NCI-H748 (cell line): Measurements from ENCODE around the gene NAA10.

ENCODE experiments used
- DNase-seq: peaks from one replicate; lab custom pipeline; 2025; ENCODE audit not compliant: unreplicated experiment; lab: John Stamatoyannopoulos, UW

Gene NAA10

DNA sequence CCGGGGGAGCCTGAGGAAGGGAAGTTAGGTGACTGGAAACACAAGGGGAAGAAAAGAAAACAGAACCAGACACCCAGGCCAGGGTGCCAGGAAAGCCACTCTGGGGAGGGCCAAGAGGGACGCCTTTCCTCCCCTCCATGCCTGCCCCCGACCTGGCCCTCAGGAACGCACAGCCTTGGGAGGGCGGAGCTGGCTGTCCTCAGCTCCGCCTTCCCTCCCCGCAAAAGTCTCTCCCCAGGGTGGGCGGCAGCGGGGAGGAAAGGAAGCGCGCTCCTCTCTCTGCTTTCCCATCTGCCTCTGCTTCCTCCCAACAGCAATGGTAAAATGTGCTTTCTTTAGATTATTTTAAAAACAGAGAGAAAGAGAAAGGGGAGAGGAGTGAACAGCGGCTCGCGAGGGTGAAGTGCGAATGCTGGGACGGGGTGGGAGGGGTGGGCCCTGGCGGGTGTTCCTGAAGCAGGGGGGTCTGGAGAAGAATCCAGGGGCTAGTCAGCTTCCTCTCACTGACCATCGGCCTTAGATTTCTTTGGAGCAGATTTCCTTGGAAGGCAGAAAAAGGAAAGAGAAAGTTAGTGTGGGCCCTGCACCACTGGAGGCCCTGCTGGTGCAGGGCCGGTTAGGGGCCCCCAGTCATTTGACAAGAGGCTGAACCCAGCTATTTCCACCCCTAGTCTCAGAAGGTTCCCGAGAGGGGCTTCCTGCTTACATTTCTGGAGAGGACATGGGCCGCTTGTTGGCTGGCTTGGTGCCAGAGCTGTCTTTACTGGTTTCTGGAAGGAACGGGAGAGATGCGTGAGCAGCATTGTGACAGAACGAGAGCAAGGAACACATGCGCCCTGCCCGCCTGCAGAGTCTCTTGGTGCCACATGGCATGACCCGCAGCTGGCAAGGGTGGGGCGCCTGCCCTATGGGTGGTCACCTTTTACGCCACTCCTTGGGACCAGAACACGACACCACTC lies 14.3 kb upstream of the NAA10 start:
- no peak for DNase-seq

DNA sequence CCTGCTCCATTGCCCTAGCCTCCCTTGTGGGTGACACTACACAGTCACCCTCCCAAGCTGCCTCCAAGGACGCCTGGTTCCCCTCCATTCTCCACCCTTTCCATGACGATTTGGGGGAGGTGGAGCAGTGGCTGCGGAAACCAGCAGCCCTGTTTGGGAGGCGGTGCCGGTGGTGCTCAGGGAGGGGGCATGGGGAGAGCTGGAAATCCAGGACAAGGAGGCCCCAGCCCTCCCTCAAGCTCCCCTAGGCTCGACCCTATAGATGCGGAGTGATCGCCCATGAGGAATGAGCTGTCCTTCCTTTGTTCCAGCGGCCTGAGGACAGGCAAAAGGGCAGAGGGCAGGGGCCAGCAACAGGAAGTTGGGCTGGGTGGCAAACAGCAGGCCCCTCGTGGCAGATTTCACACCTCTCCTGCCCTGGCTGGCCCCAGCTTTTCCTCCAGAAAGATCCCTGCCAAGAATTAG lies 13.2 kb upstream of the NAA10 start:
- no peak for DNase-seq

DNA sequence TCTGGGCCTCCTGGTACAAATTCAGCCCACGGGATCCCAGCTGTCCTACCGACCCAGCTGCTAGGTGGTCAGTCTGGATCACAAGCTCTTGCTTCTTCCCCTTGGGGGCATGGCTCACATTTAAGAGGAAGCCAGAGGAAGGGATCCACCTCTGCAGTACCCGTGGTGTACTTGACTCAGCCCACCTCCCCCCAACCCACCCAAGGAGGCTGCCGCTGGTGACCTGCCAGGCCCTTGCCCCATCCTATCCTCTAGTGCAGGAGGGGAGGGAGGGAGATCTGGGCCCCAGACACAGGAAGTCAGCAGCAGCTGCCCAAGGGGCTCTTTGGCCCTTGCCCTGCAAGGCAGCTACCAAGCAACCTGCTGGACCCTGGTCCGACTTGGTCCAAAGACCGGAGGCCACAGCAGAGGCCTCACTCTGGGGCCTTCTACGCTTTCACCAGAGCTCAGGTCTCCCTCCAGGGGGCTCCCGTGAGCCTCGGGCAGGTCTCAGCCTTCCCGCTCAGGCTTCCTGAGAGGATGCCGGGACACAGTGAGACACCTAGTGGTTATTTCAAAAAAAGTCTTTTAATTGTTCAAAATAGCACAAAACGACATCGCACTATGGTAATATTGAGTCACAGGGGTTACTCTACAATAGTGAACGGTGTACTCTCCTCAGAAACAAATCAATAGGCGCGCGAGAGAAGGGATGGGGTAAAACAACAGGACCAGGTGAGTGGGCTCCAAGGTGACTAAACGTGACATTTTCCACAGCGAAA lies 12.4 kb upstream of the NAA10 start:
- peak; percentile 80 for DNase-seq

GRCh38 chrX:153945956-153946943 lies 11.4 kb upstream of the NAA10 start:
- DNase-seq: no peak

DNA sequence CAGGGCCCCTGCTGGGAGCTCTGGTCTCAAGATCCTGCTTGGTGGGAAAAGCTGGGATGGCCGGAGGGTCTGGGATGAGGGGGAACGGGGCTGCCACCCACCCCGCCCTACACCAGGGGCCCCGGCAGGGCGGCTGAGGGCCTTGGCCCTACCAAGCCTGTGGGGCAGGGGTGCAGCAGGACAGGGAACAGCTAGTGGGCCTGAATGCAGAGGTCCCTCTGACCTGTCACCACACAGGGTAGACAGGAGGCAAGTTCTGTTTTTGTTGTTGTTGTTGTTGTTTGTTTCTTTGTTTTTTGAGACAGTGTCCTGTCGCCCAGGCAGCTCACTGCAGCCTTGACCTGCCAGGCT lies 9.9 kb upstream of the NAA10 start:
- DNase-seq: no peak

GRCh38 chrX:153944140-153944799 lies 9.4 kb upstream of the NAA10 start, which contains the start of gene RENBP:
RENBP (minus strand) TSS chrX:153944643; CDS start chrX:153944610, 33 bp downstream.
- peak; percentile 17 for DNase-seq

GRCh38 chrX:153941336-153942252 lies 6.8 kb upstream of the NAA10 start:
- DNase-seq: no peak

DNA sequence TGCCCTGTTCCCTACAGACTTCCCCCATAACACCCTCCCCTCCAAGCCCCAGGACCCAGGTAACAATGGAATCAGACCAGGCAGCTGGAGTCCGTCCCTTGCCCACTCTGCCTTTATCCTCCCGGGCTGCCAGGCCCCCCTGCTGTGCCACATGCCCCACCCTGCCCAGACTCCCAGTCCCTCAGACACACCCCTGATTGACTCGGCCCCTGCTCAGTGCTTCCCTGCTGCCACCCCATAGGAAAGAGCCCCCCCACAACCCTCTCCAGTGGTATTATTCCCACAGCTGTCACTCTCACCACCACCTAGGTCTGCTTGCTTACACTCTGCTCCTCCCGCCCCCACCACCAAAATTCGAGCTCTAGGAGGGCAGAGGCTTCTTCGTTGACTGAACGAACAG lies 4.7 kb upstream of the NAA10 start:
- DNase-seq: no peak

DNA sequence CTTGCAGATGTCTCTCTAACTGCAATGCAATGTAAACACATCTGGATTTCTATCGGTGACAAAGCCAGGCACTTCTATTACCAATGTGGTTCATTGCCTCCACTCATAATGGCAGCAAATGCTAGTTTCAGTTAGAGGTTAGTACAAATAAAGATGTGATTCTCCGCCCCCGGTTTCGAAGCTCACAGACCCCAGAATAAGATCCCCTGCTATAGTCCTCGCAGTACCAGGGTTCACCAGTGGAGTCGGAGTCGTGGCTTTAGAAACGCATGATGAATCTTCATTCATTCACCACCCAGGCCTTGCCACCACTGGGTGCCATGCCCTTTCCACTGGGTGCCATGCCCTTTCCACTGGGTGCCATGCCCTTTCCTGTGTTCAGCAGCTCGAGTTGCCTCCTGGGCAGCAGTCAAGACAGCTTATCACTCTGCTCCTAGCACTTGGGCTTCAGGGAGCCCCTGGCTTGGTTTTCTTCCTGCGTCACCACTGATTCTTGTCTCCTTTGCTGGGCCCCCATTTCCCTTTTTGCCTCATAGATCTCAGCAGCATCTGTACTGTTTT lies 3.5 kb upstream of the NAA10 start:
- DNase-seq: no peak

DNA sequence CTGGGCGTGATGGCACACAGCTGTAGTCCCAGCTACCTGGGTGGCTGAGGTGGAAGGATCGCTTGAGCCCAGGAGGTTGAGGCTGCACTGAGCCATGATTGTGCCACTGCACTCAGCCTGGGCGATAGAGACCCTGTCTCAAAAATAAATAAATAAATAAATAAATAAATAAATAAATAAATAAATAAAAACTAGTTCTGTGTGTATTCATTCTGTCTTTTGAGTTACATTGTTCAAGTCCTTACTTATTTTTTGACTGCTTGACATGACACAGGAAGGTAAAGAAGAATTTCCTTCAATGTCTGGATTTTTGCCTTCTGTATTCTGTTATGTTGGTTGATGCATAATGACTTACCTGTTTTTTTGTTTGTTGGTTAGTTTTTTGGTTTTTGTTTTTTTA lies 2.2 kb upstream of the NAA10 start:
- no peak for DNase-seq

DNA sequence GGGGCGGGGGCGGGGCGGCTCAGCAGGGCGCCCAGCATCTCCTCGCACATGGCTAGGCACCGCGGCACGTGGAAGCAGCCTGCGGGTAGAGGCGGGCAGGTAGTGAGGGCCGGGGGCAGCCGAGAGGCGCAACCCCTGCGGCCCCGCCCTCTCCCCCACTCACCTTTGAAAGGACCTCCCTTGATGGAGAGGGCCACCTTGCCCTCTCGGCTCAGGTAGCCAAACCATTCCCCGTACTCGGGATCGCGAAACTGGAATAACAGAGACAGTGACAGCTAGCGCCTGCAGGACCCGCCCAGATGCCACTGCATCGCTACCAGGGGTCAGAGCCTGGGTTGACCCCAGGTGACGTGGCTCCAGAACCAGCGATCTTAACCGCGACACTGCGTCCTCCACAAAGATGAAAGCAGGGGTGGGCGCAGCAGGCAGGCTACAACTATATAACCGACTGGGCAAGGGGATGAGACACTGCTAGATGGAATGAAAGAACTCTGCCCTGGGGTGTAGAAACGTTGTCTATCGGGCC lies 552 bp upstream of the NAA10 start:
- DNase-seq: peak; percentile 68

- DNase-seq: no peak
These were observed 582 bp downstream of the NAA10 start for GRCh38 chrX:153934148-153934761.

GRCh38 chrX:153933748-153934147 lies 1.1 kb downstream of the NAA10 start:
- DNase-seq: no peak

DNA sequence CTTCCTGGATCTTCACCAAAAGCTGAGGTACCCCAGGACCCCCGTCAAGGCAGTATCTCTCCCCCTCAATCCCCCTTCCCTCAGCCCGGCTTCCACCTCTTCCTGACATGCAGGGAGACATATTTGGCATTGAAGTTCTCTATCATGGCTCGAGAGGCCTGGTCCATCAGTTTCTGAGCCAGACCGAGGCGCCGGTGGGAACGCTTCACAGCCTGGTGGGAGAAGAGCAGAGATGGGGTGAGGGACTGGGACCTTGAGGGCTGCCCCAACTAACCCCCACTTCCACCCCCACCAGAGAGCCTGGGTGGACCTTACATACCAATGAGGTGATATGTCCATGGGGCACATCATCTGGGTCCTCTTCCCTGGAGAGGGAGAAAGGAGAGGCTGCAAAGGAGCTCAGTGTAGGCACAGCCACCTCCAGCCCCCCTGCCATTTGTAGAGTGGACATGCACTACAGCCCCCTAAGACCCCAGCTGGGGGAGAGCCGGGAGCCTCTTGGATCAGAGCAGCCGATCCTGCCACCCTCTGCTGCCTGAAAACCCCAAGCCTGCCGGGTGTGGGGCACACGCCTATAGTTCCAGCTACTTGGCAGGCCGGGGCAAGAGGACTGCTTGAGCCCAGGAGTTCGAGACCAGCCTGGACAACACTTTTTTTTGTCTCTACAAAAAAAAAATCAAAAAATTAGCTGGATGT lies 2.5 kb downstream of the NAA10 start:
- DNase-seq: no peak

DNA sequence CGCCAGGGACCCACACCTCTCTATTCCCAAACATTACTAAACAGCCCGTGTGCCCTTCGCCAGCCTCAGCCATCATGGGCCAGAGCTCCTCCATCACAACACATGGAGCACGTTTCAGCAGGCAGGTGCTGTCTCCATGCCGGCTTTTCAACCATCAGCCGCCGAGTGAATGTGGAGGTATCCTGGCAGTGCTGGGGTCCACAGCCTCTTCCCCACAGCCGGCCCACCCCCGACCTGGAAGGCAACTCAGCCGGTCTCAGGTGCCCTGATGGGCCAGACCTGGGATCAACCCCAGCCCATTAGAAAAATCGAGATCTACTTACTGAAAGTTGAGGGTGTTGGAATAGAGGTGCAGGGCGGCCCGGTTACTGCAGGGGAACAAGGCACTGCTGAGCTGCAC lies 3.1 kb downstream of the NAA10 start:
- no peak for DNase-seq

DNA sequence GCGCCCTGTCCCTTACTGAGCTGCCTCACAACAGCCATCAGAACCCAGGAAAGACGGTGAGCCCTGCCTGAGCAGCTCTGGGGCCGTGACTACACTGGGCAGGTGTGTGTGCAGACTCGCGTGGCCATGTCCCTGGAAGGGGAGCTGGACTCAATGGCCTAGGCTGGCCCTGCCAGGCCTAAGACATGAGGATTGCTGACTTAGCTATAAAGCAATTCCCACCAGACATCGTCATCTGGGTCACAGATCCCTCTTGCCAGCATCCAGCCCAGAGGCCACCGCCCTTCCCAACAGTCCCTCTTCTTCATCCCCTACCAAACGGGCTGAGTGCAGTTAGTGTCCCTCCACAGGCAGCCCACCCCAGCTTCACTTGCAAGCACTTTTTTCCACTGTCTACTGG lies 3.7 kb downstream of the NAA10 start:
- no peak for DNase-seq

DNA sequence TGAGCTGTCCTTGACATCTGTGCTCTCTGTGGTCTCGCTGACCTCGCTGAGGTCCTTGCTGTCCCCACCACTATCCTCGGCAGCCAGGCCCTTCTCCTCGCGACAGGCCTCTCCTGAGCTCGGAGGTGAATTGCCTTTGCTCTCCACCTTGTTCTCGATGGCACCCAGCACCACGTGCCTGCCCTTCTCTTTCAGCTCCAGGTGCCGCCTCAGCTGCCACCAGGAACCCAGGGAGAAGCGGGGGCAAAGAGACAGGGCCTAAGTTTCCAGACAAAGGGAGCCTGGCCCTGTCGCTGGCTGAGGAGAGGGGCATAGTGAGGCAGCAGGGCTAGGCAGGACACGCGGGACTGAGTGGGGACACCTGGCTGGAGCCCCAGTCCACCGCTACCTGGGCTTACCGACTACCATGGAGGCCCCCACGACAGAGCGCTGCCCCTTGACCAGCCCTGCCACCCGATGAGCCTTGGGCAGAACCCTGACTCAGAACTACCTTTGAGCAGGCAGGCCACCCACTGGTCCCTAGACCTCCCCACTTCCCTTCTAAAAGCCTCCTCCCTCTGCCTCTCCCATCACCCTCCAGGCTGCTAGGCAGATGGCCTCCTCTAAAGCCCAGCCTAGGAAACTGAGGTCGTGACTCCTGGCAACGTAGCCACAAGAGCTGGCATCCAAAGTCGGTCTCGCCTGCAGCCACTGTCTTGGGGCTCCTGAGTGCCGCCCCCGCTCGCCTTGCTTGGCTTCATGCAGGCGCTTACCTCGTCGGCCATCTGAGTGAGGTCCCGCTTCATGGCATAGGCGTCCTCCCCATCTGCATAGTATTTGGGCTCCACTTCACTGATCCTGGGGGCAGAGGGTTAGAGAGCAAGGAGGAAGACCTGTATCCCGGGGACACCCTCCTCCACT lies 4.6 kb downstream of the NAA10 start:
- no peak for DNase-seq
